Measurements from ENCODE around the gene GALNT18.

Gene GALNT18

DNA sequence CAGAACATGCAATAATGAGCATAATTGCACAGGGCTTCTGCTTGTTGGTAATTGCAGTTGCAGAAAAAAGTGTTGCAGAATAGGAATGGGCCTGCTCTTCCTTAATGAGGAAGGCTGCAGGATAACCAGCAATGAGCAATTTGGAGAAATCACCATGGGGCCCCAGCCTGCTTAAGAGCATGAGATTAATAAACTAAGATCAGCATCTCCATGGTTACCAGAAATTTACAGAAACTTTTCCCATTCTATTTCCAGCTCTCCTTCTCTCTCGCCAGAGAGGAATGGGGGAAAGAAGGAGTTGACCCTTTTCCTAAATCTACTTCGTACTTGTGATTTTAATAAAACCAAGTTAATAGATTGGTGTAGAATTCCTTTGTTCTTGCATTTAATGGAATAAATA is 187.8 kb downstream of the GALNT18 start:
- ChIA-PET CTCF (interaction anchor here (1.3 kb wide), 1 partner anchor 53 kb away, joined by 3 read pairs; no protein-coding TSS in a partner anchor), POLR2A (no interaction called here)
- TF ChIP-seq CTCF (IDR thresholded peaks at IDR 0.05; ENCODE audit: control extremely low read depth, extremely low read depth, low read depth, missing control alignments) = no peak
- no peak for DNase-seq (ENCODE audit: extremely low spot score)

DNA sequence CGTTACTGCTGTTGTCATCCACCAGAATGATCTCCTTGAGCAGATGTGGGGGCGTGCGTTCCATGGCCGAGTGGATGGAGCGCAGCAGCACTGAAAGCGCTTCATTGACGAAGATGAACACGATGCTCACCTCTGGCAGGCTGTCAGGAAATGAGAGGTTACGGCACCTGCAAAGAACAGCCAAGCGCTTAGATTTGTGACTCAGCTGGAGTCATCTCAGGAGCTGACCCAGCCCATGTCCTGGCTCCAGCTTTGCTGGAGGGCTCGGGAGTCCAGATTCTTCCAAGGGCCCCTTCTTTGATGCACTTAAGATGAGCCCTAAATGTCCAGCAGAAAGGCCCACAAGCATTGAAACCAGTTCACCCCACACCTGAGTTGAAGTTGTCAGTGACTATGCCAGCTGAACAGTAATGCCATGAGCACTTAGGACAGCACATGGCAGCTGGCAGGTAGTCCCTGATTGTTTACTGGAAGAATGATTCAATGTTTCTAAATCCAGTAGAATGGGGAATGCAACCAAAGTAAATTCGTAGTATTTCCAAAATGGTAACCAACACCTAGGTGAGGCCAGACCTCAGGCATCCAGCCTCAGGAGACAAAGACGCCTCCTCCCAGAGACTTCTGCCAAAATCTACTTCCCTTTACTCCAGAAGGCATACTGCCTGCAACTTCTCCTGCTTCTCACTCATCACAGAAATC is 189.0 kb downstream of the GALNT18 start:
- no peak for TF ChIP-seq CTCF (IDR thresholded peaks at IDR 0.05; ENCODE audit: control extremely low read depth, extremely low read depth, low read depth, missing control alignments)
- POLR2A ChIA-PET = no interaction called here
- DNase-seq (ENCODE audit: extremely low spot score) = no peak
- CTCF ChIA-PET = interaction anchor here (1.3 to 2.9 kb wide), 2 partner anchors 12 to 54 kb away, joined by 3 to 9 read pairs; no protein-coding TSS in a partner anchor

DNA sequence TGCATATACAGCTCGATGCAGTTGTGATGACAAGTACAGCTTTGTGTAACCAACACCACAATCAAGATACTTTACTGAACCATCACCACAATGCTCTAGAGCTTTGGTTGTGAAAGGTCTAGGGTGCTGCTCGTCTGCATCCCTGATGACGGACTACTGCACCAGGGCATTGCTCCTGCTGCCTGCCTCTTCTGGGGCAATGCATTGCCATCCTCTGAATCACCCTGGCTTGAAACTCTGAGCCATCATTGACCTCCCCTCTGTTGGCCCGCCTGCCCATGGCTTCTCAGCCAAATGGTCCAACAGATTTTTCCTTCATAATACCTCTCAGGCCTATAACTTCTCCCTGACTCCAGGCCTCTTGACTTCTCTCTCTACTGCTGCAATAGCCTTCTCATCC is 191.4 kb downstream of the GALNT18 start:
- no peak for DNase-seq (ENCODE audit: extremely low spot score)
- POLR2A ChIA-PET = no interaction called here

DNA sequence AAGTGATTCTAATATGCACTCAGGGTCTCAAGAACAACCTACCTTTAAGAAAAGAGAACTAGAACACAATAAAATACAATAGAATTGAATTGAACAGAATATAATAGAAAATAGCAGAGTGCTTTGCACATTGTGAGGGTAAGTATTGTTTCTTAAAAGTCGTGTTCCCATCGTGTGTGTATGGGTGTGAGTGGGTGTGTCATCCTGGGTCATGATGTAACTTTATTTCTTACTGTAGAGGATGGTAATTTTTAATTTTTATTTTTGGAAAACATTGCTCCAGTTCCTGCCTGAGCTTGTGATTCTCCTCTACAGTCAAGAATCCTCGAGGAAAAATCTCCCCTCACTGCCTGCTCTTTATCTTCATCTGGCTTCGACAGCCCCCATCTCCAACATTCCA is 193.1 kb downstream of the GALNT18 start:
- no peak for DNase-seq (ENCODE audit: extremely low spot score)
- CTCF ChIA-PET = interaction anchor here (1.5 to 1.7 kb wide), 2 partner anchors 11 to 22 kb away, joined by 4 to 5 read pairs; no protein-coding TSS in a partner anchor
- TF ChIP-seq CTCF (IDR thresholded peaks at IDR 0.05; ENCODE audit: control extremely low read depth, extremely low read depth, low read depth, missing control alignments) = no peak
- POLR2A ChIA-PET = no interaction called here

More for the DNA sequence above, 191.4 kb downstream of the GALNT18 start:
- TF ChIP-seq CTCF (IDR thresholded peaks at IDR 0.05; ENCODE audit: control extremely low read depth, extremely low read depth, low read depth, missing control alignments) = no peak
- CTCF ChIA-PET = interaction anchor here (1.0 to 2.9 kb wide), 4 partner anchors 10 to 28 kb away, joined by 3 to 9 read pairs (median 4); no protein-coding TSS in a partner anchor

DNA sequence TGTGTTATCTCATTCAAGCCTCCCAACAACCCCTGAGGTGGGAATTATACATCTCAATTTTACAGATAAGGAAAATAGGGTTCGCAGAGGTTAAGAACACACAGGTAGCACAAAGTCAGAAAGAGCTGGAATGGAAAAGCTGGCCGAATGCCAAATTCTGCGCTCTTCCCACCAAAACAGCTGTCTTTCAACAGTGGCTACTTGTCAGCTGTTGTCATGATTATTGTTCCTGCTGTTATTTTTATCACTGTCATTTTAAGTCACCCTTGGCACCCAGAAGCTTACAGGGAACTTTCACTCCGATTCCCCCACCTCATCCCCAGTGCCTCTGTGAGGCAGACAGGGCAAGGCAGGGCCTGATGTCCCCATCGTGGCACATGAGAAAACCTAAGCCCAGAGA is 194.3 kb downstream of the GALNT18 start:
- DNase-seq (ENCODE audit: extremely low spot score) = no peak
- CTCF ChIA-PET = interaction anchor here (1.2 to 1.7 kb wide), 3 partner anchors 10 to 24 kb away, joined by 4 to 5 read pairs (median 4); no protein-coding TSS in a partner anchor
- POLR2A ChIA-PET = no interaction called here
- TF ChIP-seq CTCF (IDR thresholded peaks at IDR 0.05; ENCODE audit: control extremely low read depth, extremely low read depth, low read depth, missing control alignments) = no peak

DNA sequence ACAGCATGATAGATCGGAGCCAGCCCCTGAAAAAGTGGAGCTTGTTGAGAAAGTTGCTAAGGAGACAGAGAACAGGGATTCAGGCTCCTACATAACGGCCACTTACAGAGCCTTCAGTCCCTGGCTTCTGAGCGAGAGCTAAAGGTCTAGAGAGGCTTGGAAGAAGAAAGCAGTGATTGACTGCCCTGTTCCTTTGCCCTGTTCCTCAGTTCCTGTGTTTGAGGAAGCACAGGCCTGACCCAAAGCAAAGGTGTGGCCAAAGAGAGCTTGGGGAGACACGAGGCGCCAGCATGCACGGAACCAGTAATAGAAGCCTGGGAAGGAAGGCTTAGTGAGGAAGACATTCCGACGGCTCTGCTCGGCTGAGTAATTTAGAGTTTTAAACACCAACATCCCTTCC is 194.7 kb downstream of the GALNT18 start:
- POLR2A ChIA-PET = no interaction called here
- no peak for TF ChIP-seq CTCF (IDR thresholded peaks at IDR 0.05; ENCODE audit: control extremely low read depth, extremely low read depth, low read depth, missing control alignments)
- CTCF ChIA-PET = interaction anchor here (1.2 to 1.7 kb wide), 2 partner anchors 10 kb away, joined by 4 to 5 read pairs; no protein-coding TSS in a partner anchor
- no peak for DNase-seq (ENCODE audit: extremely low spot score)
